Measurements from ENCODE around the gene STAMBP.
A peak's percentile ranks its signal among the peaks of the same experiment; 100 is the strongest.
"Not testable (repeated sequence)": the region's sequence is repeated elsewhere in the genome, so short reads cannot be mapped to it uniquely, and the experiment has no call there.

The STAMBP gene

DNA sequence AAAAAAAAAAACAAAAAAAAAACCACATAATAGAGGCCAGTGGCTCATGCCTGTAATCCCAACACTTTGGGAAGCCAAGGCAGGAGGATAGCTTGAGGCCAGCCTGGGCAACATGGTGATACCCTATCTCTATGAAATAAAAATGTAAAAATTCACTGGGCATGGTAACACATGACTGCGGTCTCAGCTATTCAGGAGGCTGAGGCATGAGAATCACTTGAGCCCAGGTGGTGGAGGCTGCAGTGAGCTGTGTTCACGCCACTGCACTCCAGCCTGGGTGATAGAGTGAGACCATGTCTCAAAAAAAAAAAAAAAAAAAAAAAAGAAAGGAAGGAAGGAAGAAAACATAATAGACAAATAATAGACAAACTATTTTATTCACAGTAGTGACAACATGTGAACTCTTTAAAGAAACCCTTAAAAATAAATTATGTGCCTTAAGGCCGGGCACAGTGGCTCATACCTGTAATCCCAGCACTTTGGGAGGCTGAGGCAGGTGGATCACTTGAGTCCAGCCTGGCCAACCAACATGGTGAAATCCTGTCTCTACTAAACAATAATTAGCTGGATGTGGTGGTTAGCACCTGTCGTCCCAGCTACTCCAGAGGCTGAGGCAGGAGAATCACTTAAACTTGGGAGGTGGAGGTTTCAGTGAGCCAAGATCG is 75.3 kb downstream of the STAMBP start:
- ATAC-seq, DNase-seq, H3K27ac Mint-ChIP-seq, H3K4me3 Mint-ChIP-seq, H3K9me3 Mint-ChIP-seq, H3K27me3 Mint-ChIP-seq: not testable (repeated sequence)
- H3K4me1 Mint-ChIP-seq = peaks cover 15% of the 10 kb centered on the region

DNA sequence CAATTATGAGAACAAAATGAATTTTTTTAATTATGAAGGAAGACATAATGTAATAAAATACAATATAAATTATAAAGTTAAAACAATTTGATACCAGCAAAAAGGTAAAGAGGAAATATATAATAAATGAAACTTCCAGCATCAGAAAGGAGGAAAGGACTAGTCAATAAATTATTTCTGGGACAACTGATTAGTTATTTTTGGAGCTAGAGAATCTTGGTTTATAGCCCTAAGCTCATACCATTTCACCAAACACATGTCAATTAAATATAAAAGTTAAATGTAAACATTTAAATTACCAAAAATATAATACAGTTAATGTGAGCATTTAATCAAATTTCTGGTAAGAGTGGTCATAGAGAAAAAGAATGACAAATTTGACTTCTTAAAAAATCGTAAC is 76.2 kb downstream of the STAMBP start:
- Mint-ChIP-seq H3K4me1 (peaks cover 15% of the 10 kb centered on the region), H3K9me3 (no peaks in the 10 kb centered on the region), H3K27me3 (no peaks in the 10 kb centered on the region), H3K4me3 (no peak overlapping the region), H3K27ac (no peak overlapping the region)
- DNase-seq (no peak), ATAC-seq (no peak)

- Mint-ChIP-seq H3K4me3 (no peak overlapping the region), H3K4me1 (peaks cover 15% of the 10 kb centered on the region), H3K27me3 (no peaks in the 10 kb centered on the region), H3K9me3 (no peaks in the 10 kb centered on the region), H3K27ac (no peak overlapping the region)
- DNase-seq (no peak), ATAC-seq (no peak)
Measured at GRCh38 chr2:73906847-73907505, 78.2 kb downstream of the STAMBP start.

DNA sequence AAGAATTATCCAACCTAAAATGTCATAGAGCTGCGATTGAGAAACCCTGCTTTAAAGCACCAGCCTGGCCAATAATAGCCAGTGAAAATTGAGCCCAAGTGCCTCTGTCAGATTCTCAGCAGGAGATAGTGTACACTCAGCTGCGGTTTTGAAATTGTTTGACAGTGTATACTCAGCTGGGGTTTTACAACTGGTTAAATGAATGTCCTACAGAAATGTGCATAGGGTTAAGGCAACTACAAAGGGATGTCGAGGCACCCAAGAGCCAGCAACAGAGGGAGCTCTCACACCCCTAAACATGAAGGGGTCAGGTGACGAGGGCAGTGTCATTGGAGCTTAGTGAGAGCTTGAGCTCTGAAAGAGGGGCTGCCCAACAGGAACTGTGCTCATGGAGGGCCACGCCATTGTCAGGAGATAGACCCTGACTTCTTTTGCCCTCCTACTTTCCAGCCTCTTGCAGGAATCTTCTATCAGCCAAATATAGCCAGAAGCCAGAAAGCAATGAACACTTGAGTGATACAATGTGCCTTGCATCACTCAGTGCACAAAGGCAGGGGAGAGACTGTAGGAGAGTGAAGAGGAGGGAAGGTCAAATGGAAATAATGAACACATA is 79.2 kb downstream of the STAMBP start:
- ATAC-seq (peak; percentile 99), DNase-seq (peak; percentile 55 to 64)
- no peaks in the 10 kb centered on the region for H3K27me3 Mint-ChIP-seq
- H3K4me3 Mint-ChIP-seq = peak overlapping the region in 1 of 2 donors; percentile 6
- H3K9me3 Mint-ChIP-seq = no peaks in the 10 kb centered on the region
- peaks cover 15% of the 10 kb centered on the region for H3K4me1 Mint-ChIP-seq
- H3K27ac Mint-ChIP-seq = no peak overlapping the region

DNA sequence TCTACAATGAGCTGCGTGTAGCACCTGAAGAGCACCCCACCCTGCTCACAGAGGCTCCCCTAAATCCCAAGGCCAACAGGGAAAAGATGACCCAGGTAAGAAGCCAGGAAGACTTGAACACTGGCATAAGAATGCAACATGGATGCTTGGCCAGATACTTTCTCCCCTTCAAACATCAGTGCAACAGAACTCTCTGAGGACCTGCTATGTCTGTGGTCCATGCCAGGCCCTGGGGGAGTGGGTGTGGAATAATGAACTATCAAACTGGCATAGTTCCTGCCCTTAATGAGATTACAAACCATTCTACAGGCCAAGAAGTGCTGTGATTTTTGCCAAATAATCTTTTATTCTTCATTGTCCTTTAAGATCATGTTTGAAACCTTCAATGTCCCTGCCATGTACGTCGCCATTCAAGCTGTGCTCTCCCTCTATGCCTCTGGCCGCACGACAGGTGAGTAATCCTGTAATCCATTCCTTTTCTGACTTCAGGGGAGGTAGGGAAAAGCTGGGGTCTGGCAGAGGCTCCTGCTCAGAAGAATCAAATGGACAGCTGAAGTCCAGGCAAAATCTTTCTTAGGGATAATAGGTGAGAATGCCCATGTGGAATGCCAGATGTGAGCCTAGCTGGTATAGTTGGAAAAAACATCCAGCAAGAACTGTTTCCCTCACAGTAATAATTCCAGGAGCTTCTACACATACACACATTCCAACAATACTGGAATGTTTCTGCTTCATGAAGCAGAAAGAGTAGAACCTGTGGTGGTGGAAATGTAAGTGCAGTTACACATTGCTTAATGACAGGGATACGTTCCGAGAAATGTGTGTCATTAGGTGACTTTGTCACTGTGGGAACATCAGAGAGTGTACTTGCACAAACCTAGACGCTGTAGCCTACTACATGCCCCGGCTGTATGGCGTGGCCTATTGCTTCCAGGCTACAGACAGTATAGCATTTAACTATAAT is 80.2 kb downstream of the STAMBP start:
- no peaks in the 10 kb centered on the region for H3K9me3 Mint-ChIP-seq
- H3K27me3 Mint-ChIP-seq = no peaks in the 10 kb centered on the region
- DNase-seq (no peak), ATAC-seq (no peak)
- H3K4me1 Mint-ChIP-seq = peaks cover 15% of the 10 kb centered on the region
- H3K4me3 Mint-ChIP-seq = no peak overlapping the region
- H3K27ac Mint-ChIP-seq = no peak overlapping the region

DNA sequence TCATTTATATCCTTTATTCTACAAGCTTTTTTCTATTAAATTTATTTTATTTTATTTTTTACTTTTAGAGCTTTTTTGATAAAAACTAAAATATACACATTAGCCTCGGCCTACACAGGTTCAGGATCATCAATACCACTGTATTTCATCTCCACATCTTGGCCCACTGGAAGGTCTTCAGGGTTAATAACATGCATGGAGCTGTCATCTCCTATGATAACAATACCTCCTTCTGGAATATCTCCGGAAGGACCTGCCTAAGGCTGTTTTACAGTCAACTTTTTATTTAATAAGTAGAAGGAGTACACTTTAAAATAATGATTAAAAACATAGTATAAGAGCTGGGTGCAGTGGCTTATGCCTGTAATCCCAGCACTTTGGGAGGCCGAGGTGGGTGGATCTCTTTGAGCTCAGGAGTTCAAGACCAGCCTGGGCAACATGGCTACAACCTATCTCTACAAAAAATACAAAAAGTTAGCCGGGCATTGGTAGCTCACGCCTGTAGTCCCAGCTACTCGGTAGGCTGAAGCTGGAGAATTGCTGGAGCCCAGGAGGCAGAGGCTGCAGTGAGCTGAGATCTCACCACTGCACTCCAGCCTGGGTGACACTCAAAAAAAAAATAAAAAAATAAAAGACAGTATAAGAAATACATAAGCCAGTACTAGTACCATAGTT is 82.2 kb downstream of the STAMBP start:
- Mint-ChIP-seq H3K4me1 (peaks cover 15% of the 10 kb centered on the region), H3K9me3 (no peaks in the 10 kb centered on the region), H3K27me3 (no peaks in the 10 kb centered on the region), H3K27ac (no peak overlapping the region), H3K4me3 (no peak overlapping the region)
- no peak for DNase-seq
- ATAC-seq = no peak

DNA sequence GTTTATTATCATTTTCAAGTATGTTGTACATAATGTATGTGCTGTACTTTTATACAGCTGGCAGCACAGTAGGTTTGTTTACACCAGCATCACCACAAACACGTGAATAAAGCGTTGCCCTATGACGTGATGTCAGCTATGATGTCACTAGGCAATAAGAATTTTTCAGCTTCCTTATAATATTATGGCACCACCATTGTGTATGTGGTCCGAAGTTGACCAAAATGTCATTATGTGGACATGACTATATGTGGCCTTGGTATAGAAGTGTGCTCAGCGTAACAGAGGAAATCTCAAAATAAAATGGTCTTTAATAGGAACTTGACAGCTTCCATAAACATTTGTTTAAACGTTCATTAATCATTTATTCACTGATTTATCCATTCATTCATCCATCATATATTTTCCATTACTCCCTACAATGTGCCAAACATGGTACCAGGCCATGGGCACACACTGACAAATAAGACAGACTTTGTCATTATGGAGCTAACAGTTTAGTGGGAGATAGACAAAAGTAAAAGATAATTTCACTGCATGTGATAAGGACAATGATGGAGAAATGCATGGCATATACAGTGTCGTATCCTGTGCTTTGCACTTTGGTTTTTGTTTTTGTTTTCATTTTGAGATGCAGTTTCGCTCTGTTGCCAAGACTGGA is 82.9 kb downstream of the STAMBP start:
- Mint-ChIP-seq H3K27ac (no peak overlapping the region), H3K4me1 (peaks cover 15% of the 10 kb centered on the region)
- ATAC-seq = no peak

DNA sequence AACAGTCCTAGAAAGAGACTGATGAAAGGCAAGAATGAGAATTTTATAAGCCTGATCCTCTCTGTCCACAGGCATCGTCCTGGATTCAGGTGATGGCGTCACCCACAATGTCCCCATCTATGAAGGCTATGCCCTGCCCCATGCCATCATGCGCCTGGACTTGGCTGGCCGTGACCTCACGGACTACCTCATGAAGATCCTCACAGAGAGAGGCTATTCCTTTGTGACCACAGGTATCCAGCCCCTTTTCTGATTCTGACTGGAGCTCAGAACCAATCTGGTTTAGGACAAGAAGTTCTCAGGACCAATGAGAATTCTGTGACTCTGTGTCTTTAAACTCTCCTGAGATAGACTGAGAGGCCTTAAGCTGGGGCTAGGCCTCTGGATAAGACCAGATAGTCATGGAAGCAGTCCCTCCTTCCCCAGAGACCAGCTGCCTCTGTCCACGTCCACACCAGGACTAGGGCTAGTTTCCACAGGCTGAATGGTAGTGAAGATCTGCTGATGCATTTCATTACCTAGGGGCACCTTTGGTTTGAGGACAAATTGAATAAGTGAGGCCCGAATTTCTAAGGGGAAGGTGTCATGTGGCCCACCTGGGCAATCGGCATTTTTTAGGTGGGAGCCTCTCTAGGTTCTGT is 84.8 kb downstream of the STAMBP start:
- H3K4me3 Mint-ChIP-seq = no peak overlapping the region
- ATAC-seq (no peak), DNase-seq (no peak)
- no peaks in the 10 kb centered on the region for H3K9me3 Mint-ChIP-seq
- H3K4me1 Mint-ChIP-seq = peaks cover 5% of the 10 kb centered on the region
- H3K27ac Mint-ChIP-seq = no peak overlapping the region
- H3K27me3 Mint-ChIP-seq = no peaks in the 10 kb centered on the region

More for the DNA sequence above, 82.9 kb downstream of the STAMBP start:
- Mint-ChIP-seq H3K9me3 (no peaks in the 10 kb centered on the region), H3K4me3 (no peak overlapping the region), H3K27me3 (no peaks in the 10 kb centered on the region)
- DNase-seq = no peak

- H3K27me3 Mint-ChIP-seq = no peaks in the 10 kb centered on the region
- H3K27ac Mint-ChIP-seq = peak overlapping the region in 1 of 2 donors; percentile 63
- H3K9me3 Mint-ChIP-seq = no peaks in the 10 kb centered on the region
- DNase-seq (no peak), ATAC-seq (no peak)
- H3K4me3 Mint-ChIP-seq = no peak overlapping the region
- no peaks in the 10 kb centered on the region for H3K4me1 Mint-ChIP-seq
Measured at GRCh38 chr2:73914667-73915066, 85.9 kb downstream of the STAMBP start.

DNA sequence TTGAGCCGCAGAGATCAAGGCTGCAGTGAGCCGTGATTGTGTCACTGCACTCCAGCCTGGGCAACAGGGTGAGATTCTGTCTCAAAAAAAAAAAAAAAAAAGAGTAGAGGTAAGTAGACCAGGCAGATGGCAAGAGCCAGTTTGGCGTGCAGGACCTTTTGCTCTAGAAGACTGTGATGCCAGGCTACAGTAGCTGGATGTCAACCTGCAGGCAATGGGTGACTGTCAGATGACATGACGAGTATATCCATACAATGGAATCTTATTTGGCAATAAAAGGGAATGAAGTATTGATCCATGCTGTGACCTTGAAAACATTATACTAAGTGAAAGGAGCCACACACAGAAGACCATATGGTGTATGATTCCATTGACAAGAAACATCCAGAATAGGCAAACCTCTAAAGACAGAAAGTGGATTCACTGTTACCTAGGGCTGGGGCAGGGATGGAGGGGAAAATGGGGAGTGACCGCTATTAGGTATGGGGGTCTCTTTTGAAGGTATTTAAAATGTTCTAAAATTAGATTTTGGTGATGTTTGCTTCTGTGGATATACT is 86.8 kb downstream of the STAMBP start:
- Mint-ChIP-seq H3K4me1 (peaks cover under 1% of the 10 kb centered on the region), H3K27me3 (no peaks in the 10 kb centered on the region), H3K4me3 (no peak overlapping the region)

DNA sequence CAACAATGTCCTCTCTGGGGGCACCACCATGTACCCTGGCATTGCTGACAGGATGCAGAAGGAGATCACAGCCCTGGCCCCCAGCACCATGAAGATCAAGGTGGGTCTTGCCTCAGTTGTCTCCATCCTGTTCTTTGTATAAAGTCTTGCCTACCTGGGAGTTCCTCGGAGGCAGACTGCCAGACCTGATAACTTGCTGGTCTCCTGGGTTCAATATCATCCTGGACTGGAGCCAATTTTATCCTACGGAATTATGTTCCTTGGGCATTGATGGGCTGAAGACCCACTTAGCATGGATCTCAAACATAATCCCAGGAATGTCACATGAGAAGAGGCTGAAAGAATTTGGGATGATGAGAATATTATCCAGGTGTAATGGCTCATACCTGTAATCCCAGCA is 87.9 kb downstream of the STAMBP start:
- Mint-ChIP-seq H3K4me3 (no peak overlapping the region), H3K9me3 (no peaks in the 10 kb centered on the region), H3K27me3 (no peaks in the 10 kb centered on the region), H3K27ac (no peak overlapping the region), H3K4me1 (peaks cover 12% of the 10 kb centered on the region)
- DNase-seq = no peak
- ATAC-seq = no peak

More for the DNA sequence above, 86.8 kb downstream of the STAMBP start:
- Mint-ChIP-seq H3K9me3 (no peaks in the 10 kb centered on the region), H3K27ac (no peak overlapping the region)
- DNase-seq (no peak), ATAC-seq (no peak)

DNA sequence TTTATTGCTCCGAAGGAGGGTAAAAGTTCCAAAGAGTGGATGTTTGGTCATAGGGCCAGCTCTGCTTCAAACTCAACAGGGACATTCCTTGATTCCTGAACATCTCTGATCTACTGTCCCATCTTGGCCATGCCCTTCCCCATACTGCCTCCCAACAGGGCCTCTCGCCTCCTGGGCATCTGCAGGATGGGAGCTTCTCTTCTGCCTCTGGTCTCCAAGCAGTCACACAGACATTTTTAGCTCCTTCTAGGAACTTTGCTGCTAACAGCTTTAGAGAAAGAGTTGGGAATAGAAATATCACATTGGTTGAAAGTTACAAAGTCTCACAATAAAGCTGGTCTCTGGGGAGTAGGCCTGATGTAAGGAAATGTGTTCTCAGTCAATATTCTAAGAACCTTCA is 88.5 kb downstream of the STAMBP start:
- Mint-ChIP-seq H3K27me3 (no peaks in the 10 kb centered on the region), H3K4me1 (peaks cover 18% of the 10 kb centered on the region), H3K4me3 (no peak overlapping the region), H3K9me3 (no peaks in the 10 kb centered on the region), H3K27ac (no peak overlapping the region)
- ATAC-seq (no peak), DNase-seq (no peak)

GRCh38 chr2:73917696-73918207 is 89.0 kb downstream of the STAMBP start:
- H3K27ac Mint-ChIP-seq = no peak overlapping the region
- H3K4me1 Mint-ChIP-seq = peaks cover 23% of the 10 kb centered on the region
- no peaks in the 10 kb centered on the region for H3K9me3 Mint-ChIP-seq
- no peaks in the 10 kb centered on the region for H3K27me3 Mint-ChIP-seq
- no peak for DNase-seq
- ATAC-seq = no peak
- no peak overlapping the region for H3K4me3 Mint-ChIP-seq

- no peak for ATAC-seq
- no peak for DNase-seq
- Mint-ChIP-seq H3K9me3 (no peaks in the 10 kb centered on the region), H3K27ac (no peak overlapping the region), H3K4me3 (no peak overlapping the region), H3K27me3 (no peaks in the 10 kb centered on the region), H3K4me1 (peaks cover 34% of the 10 kb centered on the region)
Measured at GRCh38 chr2:73918856-73919255, 90.1 kb downstream of the STAMBP start.

Measured in stimulated activated naive CD8-positive, alpha-beta T cell treated with anti-CD3 and anti-CD28 coated beads, Interleukin-15, amount 100 ng/mL, for 72 hours (primary cell).